BE2C (cell line): ENCODE measurements around the gene TRNT1.

Experiments used
- DNase-seq: peaks from one replicate; pipeline ENCODE4 v3.0.0-alpha.2; 2020
- H3K27me3 ChIP-seq: fragments of 250-450 bp; sonication (Bioruptor Pico); 2 replicates; pipeline ENCODE4 v1.5.1; 2020; ENCODE audit warnings: mild to moderate bottlenecking
- H3K36me3 ChIP-seq: fragments of 250-450 bp; sonication (Bioruptor Pico); 2 replicates; pipeline ENCODE4 v1.5.1; 2020; ENCODE audit warnings: mild to moderate bottlenecking
- H3K4me1 ChIP-seq: fragments of 250-450 bp; sonication (Bioruptor Pico); 2 replicates; pipeline ENCODE4 v1.5.1; 2020
- H3K4me3 ChIP-seq: 2 replicates; pipeline ENCODE4 v1.5.1; 2011; ENCODE audit warnings: low read depth, low read length
- H3K9me3 ChIP-seq: fragments of 250-450 bp; sonication (Bioruptor Pico); 2 replicates; pipeline ENCODE4 v1.5.1; 2020
- TF ChIP-seq, protein P1 (sequence below): IDR thresholded peaks from 2 replicates; pipeline ENCODE4 v1.5.1; 2012; ENCODE audit warnings: mild to moderate bottlenecking, low read depth, low read length

Gene TRNT1

DNA sequence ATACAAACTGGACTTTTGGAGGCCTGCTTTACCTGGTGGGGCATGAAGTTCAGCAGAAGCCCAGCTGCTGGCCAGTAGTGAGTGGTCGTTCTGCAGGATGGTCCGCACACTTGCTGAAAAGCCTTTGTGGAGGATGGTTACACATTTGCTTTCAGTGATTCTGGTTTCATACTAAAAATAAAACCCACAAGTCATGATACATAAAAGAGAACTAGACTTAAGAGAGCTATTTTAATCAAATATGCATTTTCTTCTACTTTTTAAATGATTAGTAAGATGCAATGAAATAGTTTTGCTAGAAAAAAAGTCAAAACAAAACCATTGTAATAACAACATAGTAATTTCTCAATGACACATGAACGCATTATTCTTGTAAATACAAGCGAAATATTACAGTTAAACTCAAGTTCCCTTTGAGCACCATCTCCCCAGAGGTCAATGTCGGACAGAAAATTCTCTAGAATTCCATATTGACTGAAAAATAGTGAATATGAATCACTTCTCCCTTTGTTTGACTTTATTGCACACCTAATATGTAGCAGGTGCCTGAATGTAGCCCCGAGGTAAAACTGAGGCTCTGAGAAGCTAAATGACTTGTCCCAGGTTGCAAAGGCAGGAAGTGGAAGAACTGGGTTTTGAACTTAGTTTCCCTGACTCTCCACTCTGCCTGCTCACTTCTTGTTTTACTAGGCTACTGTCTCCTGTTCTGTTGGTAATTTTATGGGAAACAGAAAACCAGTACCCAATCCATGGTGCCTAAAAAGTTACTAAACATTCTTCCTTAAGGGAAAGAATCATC is 24.9 kb upstream of the TRNT1 start:
- H3K4me3 ChIP-seq: no peak overlapping the region
- TF ChIP-seq, protein P1, sequence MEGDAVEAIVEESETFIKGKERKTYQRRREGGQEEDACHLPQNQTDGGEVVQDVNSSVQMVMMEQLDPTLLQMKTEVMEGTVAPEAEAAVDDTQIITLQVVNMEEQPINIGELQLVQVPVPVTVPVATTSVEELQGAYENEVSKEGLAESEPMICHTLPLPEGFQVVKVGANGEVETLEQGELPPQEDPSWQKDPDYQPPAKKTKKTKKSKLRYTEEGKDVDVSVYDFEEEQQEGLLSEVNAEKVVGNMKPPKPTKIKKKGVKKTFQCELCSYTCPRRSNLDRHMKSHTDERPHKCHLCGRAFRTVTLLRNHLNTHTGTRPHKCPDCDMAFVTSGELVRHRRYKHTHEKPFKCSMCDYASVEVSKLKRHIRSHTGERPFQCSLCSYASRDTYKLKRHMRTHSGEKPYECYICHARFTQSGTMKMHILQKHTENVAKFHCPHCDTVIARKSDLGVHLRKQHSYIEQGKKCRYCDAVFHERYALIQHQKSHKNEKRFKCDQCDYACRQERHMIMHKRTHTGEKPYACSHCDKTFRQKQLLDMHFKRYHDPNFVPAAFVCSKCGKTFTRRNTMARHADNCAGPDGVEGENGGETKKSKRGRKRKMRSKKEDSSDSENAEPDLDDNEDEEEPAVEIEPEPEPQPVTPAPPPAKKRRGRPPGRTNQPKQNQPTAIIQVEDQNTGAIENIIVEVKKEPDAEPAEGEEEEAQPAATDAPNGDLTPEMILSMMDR: no peak

DNA sequence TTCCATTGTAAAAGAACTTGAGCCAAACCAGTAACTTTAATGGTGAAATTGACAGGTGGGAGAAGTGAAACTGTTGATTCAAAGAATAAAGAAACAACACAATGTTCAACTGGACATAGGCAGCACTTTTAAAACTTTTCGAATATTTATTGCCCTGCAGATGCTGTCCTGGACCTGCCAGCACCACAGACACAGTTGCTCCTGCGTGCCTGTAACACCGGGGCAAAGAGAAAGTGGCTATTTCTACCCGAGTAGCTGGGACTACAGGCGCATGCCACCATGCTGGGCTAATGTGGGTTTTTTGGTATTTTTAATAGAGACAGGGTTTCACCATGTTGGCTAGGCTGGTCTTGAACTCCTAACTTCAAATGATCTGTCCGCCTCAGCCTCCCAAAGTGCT is 24.0 kb upstream of the TRNT1 start:
- DNase-seq: no peak
- Histone ChIP-seq H3K27me3 (no peaks in the 10 kb centered on the region), H3K36me3 (no peaks in the 10 kb centered on the region), H3K4me1 (no peaks in the 10 kb centered on the region), H3K4me3 (no peak overlapping the region), H3K9me3 (no peaks in the 10 kb centered on the region)
- TF ChIP-seq, protein P1: no peak

More for the DNA sequence above, 24.9 kb upstream of the TRNT1 start:
- DNase-seq: no peak
- H3K36me3 ChIP-seq: no peaks in the 10 kb centered on the region
- no peaks in the 10 kb centered on the region for H3K9me3 ChIP-seq
- no peaks in the 10 kb centered on the region for H3K4me1 ChIP-seq
- H3K27me3 ChIP-seq: no peaks in the 10 kb centered on the region

DNA sequence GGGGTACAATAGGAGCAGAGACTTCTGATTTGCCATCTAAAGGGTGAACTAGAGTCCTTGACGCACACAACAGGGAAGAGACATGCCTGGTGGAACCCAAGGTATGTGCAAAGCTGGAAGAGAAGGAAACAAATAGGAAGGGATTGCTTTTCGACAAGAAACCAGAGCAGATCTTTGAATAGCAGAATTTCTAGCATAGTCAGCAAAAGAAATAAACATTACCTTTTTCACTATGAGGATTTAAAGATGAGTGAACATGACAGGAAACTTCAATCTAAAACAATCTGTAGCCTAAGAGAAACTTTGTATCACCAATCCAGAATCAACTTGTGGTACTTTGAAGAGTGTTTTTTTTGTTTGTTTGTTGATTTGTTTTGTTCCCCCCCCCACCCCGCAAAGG is 21.5 kb upstream of the TRNT1 start:
- H3K4me3 ChIP-seq: no peak overlapping the region
- no peaks in the 10 kb centered on the region for H3K4me1 ChIP-seq
- no peaks in the 10 kb centered on the region for H3K9me3 ChIP-seq
- DNase-seq: no peak
- no peaks in the 10 kb centered on the region for H3K36me3 ChIP-seq
- no peaks in the 10 kb centered on the region for H3K27me3 ChIP-seq
- TF ChIP-seq, protein P1: no peak

DNA sequence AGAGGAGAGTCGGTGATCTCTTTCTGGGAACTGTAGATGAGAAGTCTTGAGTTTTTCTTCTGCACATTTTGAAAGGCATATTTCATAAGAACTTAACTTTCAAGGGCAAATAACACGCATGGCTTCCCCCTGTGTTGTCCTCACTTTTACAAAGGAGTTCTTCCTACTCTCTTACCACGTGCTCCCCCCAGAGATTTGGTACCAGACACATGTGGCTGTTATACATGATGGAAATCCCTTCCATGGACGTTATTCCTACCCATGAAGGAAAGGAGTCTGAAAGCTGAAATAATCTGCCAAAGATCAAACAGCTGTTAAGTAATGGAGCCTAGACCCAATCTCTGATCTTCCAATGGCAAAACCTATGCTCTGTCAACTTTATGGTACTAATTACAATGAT is 20.9 kb upstream of the TRNT1 start:
- Histone ChIP-seq H3K36me3 (no peaks in the 10 kb centered on the region), H3K27me3 (no peaks in the 10 kb centered on the region), H3K4me3 (no peak overlapping the region), H3K4me1 (no peaks in the 10 kb centered on the region), H3K9me3 (no peaks in the 10 kb centered on the region)
- TF ChIP-seq, protein P1: no peak
- DNase-seq: no peak

DNA sequence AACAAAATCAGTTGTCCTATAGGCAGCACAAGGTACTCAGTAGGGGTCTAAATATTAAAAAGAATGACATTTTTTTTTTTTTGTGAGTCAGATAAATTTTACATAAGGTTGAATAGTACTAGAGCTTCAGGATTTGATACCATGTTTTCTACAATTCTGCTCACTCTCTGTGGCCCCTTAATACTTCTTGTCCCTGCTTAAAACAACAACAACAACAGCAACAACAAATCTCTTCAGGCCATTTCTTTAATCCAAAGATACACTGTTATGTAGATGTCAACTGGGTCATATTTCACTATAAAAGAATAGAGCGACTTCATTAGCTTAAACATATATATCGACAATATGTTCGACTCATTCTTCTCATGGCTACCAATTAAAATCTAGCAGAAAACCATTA is 19.6 kb upstream of the TRNT1 start:
- Histone ChIP-seq H3K27me3 (no peaks in the 10 kb centered on the region), H3K9me3 (no peaks in the 10 kb centered on the region), H3K36me3 (no peaks in the 10 kb centered on the region), H3K4me3 (no peak overlapping the region), H3K4me1 (no peaks in the 10 kb centered on the region)
- DNase-seq: no peak
- TF ChIP-seq, protein P1: no peak

DNA sequence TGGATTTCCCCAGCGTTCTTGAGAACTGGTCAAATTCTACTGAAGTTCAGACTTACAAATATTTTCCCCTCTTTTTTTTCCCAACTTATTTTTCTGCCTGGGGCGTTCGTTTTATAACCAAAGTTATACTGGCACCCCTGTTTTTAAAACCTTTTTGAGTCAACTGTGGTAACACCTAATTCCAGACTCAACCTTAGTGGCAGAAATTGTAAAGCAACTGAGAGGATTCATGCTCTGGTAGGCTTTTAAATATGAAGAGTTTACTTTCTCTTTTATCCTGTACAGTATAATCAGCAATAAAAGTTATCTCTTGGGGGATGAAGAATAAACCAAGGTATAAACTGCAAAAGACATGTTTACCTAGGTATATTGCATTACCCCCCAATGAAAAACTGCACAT is 18.9 kb upstream of the TRNT1 start:
- no peaks in the 10 kb centered on the region for H3K4me1 ChIP-seq
- H3K27me3 ChIP-seq: no peaks in the 10 kb centered on the region
- no peak overlapping the region for H3K4me3 ChIP-seq
- no peaks in the 10 kb centered on the region for H3K9me3 ChIP-seq
- TF ChIP-seq, protein P1: no peak
- DNase-seq: no peak
- H3K36me3 ChIP-seq: no peaks in the 10 kb centered on the region
